SHP77 treated with DMSO at 0.1 percent for 48 hours (cell line): Measurements from ENCODE around the gene CCDC183.
"Not testable (repeated sequence)": the region's sequence is repeated elsewhere in the genome, so short reads cannot be mapped to it uniquely, and the experiment has no call there.

Source experiments
- DNase-seq: peaks from one replicate; lab custom pipeline; 2025; lab: John Stamatoyannopoulos, UW

The CCDC183 gene

DNA sequence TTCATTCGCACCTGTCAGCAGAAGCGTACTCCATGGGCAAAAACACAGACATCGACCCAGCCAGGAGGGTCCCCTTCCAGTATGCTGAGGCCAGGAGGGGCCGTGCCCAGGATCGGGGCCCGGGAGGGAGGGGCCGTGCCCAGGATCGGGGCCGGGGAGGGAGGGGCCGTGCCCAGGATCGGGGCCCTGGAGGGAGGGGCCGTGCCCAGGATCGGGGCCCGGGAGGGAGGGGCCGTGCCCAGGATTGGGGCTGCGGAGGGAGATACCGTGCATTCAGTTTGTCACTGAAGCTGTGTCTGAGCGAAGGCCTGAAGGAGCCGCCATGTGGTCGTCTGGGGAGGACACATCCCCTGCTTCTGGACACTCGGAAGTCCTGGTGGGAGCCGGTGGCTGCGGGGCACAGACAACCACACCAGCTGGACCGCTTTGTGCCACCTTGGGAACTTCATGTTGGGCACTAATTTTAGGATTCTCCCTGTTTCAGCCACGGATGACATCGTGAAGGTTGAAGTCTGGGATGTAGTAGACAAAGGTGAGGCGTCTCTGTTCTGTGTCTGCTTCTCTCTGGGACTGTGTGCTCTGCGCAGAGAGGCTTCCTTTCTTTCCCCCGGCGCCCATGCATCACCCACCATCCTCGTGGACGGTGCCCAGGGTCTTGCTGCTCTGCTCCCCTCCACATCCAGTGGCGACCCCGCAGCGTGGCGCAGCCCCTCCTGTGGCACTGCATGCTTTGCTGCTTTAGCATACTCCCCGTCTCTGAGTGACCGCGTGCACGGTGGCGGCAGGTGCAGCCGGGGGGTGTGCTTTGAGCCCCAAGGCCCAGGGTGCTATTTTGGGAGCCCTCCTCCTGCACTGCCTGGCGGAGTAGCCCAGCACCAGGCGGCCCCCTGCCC lies 29.4 kb downstream of the CCDC183 start:
- DNase-seq: no peak

DNA sequence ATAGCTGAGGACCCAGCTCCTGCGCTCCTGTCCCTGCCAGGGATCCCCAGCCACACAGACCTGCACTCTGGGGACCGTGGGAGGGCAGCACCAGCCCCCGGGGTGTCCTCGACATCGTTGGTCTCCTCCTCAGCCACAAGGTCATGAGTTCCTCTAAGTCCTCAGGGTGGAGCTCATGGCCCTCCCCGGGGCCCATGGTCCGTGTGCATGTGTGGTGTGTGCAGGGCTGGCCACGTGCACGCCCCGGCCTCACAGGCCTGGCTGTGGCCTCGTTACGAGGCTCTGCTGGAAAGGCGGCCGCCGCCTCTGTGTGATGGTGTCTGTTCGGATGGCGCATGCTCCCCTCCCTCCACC lies 30.0 kb downstream of the CCDC183 start:
- DNase-seq: no peak

DNA sequence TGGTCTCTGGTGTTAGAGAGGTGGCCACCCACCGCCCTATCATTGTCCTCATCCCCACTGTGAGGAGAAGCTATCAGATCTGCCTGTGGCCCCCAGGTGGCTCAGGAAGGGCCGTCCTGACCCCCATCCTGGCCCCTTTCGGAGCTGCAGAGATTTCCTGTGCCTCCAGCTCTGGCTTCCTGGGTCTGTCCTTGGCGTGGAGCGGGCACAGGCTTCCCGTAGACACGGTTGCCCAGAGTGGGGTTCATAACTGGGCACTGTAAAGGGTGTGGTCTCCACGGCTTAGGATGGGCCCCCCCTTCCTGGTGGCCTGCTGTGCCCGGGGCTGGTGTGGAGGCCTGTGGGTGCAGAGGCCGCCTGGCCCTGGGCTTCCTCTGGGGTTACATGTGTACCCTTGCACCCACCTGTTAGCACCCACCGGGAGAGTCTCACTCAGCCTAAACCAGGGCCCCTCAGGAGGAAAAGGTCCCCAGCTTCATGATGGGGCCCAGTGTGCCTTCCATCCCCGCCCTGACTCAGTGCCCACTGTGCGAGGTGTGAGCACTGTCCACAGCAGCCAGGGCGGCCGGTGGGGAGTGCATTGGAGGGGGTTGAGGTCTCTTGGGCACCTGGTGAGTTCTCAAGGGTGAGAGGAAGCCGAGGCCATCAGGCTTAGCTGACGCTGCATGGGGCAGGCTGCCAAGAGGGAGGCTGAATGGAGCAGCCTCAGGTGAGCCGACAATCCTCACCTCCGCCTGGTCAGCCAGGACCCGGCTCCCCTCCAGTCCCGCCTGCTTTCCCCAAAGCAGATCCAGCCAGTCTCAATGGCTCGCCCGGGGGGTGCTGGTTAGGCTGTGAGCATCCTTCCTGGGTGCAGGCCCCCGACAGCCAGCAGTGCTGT lies 30.8 kb downstream of the CCDC183 start:
- DNase-seq: no peak

DNA sequence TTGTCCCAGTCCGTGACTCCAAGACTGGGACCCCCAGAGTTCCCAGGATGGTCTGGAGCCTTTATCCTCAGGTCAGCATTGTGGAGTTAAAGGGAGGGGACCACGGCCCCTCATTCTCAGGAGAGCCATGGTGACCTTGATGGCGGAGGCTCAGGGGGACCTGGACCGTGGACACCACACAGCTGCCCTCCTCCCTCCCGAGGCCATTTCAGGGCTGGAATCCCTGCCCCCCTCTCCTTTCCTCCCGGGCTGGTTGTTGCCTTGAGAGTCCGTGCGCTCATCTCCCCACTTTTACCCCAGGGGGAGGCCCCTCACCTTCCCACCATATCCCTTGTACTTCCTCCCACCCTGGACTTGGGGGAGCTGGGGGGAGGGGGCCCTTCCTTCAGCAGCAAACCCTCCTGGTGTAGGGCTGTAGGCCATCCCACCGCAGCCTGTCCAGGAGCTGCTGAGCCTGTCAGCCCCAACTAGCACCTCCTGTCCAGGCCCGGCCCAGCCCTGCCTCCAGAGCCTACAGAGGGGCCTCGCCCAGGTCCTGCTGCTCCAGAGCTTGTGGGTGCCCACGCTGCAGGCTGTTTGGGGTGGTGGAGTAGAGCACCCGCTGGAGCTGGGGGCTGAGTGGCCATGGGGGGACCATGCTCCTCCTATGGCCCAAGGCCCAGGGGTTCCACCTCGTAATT lies 31.8 kb downstream of the CCDC183 start:
- no peak for DNase-seq

DNA sequence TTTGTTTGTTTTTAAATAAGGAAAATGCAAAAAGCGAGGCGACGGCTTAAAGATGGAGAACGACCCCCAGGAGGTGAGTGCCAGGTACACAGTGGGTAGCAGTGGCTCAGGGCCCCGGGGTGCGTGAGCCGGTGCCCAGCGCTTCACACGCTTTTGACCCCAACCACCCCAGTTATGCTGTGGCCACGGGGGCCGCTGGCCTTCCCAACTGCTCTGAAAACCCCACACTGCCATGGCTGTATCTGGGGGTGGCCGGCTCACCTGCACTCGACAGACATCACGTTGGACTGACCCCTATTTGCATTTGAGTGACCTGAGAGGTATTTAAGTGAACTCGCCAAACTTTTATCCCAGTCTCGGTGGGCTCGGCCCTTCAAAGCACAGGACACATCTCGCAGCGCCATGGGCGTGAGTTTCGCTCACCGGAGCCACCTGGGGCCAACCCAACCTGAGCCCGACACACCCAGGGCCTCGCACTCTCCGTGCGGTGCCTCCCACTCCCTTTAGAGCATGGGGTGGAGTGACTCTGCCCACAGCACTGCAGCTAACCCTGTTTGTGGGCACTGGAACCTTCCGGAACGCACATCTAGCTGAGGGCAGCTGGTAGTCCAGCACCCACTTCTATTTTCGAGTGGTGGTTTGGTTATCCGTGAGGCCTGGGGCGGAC lies 32.5 kb downstream of the CCDC183 start:
- DNase-seq: no peak

DNA sequence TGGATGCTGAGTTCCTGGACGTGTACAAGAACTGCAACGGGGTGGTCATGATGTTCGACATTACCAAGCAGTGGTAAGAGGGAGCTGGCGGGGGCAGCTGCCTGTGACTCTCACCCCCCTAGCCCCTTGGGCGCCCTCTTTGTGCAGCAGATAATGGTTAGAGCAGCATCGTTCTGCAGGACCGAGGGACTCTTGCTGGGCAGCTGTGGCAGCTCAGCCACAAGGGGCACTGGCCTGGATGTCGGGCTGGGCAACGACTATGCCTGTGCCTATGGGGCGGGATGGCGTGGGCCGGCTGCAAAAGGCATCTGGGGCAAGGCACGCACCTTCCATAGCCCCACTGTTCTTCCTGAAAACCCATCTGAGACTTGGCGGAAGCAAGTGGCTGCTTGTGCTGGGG lies 33.3 kb downstream of the CCDC183 start:
- no peak for DNase-seq

DNA sequence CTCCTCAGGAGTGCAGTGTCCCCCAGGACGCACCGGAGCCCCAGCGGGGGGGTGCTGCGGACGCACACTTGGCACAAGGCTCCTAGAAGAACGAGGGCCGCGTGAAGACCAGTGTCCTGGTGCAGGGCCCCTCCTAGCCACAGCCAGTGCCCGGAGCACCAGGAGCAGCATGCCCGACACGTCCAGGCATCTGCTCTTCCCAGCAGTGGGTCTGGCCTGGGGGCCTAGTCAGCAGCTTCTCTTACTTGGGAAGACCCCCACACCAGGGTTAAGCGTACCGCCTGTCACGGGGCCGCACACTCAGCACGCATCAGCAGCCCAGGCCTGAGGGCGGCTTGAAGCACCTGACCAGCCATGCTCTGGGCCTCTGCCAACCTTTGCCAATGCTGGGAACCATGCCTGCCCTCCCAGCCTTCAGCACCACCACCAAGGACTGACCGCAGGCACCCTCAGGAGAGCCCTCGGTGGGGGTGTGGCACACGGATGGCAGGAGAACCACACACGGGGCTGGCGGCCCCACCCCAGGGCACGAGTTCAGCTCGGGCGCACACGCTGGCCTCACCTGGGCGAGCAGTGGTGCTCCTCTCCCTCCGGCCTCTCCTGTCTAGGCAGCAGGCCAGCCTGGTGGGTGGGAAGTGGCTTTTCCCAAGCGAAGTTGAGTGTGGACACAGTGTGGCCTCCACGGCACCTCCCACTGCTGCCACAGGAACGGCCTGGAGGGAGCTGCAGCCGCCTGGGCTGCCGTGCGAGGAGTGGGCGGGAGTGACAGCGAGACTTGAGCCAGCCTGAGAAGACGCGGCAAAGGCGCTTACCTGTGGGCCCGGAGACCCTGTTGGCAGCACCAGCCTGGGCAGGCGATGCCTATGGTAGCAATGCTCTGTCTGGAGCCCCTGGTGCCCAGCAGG lies 34.1 kb downstream of the CCDC183 start:
- no peak for DNase-seq

DNA sequence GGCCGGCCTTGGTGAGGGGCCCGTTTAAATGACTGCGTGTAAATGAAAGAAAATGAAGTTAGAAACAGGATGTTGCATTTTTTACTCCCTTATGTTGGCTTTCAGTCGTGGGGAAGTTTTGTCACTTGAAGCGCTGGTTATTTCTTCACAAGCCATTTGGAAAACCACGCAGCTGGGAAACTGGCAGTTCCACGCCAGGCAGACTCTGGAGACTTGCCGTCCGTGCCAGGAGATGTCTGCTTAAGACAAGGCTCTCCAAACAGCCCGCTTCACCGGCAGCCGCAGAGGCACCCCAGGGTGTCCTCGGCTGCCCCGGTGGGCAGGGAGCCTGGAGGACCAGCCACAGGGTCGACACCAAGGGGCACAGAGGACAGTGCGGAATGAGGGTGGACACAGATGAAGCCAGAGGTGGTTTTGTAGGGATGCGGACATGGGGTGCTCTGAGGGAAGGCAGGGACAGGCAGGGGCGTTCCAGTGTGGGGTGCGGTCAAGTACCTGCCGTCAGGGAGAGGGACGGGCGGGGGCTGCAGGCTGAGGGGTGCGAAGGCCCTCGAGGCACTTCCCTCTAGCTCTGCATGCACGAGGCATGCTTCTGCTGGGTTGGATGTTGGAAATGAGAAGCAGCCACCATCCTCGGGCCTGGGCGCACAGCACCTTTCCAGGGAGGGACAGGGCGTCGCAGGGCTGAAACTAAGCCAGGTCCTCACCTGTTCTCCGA lies 35.0 kb downstream of the CCDC183 start:
- DNase-seq: no peak

DNA sequence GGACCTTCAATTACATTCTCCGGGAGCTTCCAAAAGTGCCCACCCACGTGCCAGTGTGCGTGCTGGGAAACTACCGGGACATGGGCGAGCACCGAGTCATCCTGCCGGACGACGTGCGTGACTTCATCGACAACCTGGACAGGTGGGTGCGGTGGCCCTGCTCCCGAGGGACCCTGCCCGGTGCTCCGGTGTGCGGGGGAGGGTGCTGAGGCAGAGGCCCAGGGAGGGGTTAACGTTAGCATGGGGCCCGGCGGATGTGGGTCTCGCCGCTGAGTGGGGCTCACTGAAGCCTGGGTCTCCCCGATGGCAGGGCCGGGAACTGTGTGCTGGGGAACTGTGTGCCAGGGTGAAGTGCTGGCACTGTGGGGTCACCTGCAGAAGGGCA lies 35.6 kb downstream of the CCDC183 start:
- no peak for DNase-seq

DNA sequence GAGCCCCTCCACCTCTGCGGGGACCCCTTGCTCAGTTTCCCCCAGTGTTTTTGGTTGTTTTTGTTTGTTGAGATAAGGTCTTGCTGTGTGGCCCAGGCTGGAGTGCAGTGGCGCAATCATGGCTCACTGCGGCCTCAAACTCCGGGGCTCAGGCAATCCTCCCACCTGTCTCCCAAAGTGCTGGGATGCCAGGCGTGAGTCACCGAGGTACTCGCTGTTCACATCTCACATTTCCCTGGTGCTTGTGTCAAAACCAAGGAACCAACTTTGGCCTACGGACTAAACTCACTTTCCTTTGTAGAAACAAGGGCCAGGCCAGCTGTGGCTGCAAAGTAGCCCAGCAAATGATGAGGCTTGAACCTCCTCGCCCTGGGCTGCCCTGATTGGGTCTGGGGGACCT lies 36.4 kb downstream of the CCDC183 start:
- no peak for DNase-seq

DNA sequence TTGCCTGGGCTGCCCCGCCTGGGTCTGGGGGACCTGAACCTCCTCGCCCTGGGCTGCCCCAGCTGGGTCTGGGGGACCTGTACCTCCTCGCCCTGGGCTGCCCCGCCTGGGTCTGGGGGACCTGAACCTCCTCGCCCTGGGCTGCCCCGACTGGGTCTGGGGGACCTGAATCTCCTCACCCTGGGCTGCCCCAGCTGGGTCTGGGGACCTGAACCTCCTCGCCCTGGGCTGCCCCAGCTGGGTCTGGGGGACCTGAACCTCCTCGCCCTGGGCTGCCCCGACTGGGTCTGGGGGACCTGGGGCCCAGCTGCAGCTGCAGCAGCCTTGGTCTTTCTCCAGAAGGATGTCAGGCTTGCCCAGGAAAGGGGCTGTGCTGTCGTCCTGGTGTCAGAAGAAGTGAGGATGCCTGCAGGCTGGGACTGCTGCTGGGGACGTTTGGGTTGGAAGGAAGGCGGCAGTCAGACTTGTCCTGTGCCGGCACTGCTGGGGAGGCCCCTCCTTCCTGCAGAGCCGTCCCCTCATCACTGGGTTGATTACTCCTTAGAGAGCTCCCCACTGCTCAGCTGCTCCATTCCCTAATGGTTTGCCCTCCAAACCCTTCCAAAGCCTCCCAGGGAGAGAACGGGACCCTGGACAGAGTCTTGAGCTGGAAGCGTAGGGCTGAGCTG lies 37.4 kb downstream of the CCDC183 start:
- DNase-seq: not testable (repeated sequence)

DNA sequence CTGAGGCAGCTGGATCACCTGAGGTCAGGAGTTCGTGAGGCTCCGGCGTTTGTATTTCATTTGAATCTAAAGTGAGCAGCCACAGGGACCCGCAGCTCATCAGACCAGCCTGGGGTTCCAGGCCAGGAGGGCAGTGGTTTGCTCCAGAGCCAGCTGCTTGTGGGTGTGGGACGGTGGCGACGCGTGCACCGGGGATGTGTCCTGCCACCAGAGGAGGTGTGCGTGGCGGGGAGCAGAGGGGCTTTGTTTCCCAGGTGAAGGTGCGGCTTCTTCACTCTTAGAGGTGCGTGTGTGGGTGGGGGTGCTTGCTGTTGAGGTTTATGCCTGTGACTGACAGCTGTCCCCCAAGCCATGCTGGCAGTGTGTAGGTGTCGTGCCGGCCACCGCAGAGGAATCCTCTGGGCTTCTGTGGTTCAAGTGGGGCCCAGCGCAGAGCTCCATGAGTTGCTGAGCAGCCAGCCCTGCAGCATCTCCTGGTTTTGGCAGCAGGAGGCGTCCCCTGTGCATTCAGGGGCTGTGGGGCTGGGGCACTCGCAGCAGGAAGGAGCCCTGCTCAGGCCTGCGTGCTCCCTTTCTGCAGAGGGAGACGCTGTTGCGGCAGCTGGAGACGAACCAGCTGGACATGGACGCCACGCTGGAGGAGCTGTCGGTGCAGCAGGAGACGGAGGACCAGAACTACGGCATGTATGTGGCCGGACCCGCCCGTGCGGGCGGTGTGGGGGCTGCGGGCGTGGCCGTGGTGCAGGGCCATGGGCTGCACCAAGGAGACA lies 39.2 kb downstream of the CCDC183 start:
- no peak for DNase-seq

DNA sequence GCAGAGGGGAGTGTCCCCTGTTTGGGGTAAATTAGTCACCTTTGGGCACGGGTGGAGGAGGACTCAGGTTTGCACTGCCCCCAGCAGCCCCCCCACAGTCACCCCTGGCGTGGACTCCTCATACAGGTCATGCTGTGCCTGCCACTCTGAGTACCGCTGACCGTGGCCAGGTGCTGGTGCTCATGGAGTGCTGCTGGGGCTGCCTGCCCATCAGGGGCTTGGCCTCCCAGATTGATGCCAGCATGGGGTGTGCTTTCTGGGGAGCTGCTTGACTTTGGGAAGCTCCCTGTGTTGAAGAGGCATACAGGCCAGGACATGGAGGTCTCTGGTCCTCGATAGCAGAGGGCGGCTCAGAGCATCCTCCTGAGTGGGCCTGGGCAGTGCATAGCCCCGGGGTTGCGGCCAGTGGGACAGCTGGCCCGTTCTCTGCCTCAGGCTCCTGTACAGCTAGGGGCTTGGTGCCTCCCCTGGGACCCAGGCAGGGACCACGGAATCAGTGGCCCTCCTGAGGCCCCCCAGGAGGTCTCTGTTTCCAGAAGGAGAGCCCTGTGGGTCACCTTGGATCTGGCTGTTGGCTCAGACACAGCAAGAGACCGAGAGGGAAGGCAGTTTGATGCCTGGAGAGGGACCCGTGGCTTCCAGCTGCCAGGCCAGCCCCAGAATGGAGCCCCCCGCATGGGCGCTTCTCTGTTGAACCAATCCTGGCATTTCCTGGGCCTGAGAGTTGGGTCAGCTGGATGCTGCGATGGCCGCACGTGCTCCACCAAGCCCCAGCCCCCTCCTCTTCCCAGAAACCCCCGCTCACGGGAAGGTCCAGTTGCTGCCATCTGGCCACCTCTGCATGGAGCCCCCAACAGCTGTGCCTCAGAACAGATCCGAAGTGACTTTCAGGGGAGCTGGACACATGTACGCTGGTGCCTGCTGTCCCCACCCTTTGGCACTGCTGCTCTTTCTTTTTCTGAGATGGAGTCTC lies 40.1 kb downstream of the CCDC183 start:
- DNase-seq: no peak

DNA sequence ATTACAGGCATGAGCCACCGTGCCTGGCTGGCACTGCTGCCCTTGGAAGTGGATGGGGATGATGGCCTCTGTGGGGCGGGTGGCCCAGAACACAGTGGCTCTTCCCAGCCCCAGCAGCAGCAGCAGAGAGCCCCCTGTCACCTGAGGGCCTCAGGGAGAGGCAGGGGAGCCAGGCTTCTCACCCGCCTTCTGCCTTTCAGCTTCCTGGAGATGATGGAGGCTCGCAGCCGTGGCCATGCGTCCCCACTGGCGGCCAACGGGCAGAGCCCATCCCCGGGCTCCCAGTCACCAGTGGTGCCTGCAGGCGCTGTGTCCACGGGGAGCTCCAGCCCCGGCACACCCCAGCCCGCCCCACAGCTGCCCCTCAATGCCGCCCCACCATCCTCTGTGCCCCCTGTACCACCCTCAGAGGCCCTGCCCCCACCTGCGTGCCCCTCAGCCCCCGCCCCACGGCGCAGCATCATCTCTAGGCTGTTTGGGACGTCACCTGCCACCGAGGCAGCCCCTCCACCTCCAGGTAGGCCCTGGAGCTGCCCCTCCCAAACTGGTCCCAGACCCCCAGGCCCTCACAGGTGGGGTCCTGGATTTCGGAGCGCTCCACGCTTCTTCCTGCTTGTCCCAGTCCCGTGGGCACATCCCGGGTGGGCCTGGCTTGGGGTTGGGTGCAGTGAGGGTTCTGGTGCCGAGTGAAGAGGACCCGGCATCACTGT lies 41.2 kb downstream of the CCDC183 start:
- no peak for DNase-seq

DNA sequence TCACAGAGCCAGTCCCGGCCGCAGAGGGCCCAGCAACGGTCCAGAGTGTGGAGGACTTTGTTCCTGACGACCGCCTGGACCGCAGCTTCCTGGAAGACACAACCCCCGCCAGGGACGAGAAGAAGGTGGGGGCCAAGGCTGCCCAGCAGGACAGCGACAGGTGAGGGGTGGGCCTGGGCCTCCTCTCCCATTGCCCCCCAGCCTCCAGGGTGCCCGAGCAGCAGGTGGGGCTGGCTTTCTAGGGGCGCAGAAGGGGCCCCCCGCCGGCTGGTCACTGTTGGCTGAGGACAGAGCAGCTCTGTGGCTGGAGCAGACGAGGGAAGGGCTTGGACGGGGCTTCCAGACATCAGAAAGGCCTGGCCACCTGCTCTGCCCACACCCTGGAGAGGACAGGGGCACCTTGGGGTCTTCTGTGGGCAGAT lies 41.7 kb downstream of the CCDC183 start:
- not testable (repeated sequence) for DNase-seq

DNA sequence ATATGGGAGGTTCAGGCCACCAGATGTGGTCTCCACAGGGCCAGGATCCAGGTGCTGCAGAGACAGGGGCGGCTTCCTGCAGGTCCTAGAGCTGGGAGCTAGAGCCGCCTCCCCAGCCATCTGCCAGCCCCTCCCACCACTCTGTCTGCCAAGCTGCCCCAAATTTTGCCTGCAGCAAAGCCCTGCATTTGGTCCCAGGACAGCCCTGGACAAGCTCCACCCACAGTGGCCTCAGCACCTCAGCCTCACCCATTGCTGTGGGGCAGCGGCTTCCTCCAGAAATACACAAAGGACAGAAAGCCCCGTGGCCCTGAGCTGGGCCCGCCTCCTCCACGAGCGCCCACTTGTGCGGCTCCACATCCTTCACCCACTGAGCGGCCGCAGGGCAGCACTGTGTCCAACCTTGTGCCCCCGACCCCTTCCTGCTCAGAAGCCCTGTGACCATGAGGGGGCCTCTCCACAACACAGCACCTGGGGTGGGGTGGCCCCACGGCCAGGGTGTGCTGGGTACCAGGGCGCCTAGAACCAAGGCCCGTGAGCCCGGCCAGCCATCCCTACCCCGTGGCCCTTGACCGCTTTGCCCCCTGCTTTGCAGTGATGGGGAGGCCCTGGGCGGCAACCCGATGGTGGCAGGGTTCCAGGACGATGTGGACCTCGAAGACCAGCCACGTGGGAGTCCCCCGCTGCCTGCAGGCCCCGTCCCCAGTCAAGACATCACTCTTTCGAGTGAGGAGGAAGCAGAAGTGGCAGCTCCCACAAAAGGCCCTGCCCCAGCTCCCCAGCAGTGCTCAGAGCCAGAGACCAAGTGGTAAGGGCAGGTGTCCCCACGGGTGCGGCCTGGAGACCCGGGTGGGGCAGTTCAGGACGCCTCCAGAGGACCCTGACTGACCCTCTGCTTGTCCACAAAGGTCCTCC lies 42.4 kb downstream of the CCDC183 start:
- DNase-seq: no peak
